ENCODE data around the gene PTH2R.

- TF ChIP-seq CTCF (conservative IDR thresholded peaks at IDR 0.05; ENCODE audit: low read depth, low read length) (no peak), POLR2A (IDR thresholded peaks at IDR 0.05; ENCODE audit: low read depth, low read length) (no peak), MAFK (IDR thresholded peaks at IDR 0.05; ENCODE audit: low read depth, low read length) (no peak), RAD21 (IDR thresholded peaks at IDR 0.05; ENCODE audit: low read length) (no peak)
Measured at GRCh38 chr2:208501206-208501605, 94.6 kb downstream of the PTH2R start.

Data from IMR-90 (cell line).